Measurements from ENCODE around the gene H2BK1.

DNA sequence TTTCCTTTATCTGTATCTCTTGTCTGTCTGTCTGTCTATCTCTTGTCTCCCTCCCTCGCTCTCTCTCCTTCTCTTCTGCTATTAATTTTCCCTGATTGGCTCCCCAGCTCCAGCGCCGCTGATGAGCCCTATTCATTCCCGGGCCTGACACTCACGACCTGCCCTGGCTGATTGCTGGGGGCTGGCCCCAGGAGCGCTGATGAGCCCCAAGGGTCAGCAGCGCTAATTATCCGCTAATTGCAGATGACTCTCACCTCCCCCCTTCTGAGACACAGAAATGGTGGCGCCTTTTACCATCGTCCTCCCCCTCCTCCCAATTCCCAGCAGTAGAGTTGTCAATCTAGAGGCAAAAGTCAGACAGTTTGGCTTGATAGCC, 41.5 kb downstream of the H2BK1 start:
- TF ChIP-seq, protein P1, sequence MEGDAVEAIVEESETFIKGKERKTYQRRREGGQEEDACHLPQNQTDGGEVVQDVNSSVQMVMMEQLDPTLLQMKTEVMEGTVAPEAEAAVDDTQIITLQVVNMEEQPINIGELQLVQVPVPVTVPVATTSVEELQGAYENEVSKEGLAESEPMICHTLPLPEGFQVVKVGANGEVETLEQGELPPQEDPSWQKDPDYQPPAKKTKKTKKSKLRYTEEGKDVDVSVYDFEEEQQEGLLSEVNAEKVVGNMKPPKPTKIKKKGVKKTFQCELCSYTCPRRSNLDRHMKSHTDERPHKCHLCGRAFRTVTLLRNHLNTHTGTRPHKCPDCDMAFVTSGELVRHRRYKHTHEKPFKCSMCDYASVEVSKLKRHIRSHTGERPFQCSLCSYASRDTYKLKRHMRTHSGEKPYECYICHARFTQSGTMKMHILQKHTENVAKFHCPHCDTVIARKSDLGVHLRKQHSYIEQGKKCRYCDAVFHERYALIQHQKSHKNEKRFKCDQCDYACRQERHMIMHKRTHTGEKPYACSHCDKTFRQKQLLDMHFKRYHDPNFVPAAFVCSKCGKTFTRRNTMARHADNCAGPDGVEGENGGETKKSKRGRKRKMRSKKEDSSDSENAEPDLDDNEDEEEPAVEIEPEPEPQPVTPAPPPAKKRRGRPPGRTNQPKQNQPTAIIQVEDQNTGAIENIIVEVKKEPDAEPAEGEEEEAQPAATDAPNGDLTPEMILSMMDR (IDR thresholded peaks at IDR 0.05) = no peak
- no peak for TF ChIP-seq POLR2A (IDR thresholded peaks at IDR 0.05)

All from body of pancreas (tissue), 4 donors.